Caki2 (cell line): ENCODE data around the gene C17orf107. TPM values are rescaled to one million over a fixed set of nuclear protein-coding genes. Genes with fewer than 3 reads are reported as not detected.
"Not testable (repeated sequence)": the region's sequence is repeated elsewhere in the genome, so short reads cannot be mapped to it uniquely, and the experiment has no call there.

ENCODE experiments used
- DNase-seq: peaks from one replicate; pipeline ENCODE4 v3.0.0-alpha.2; 2015; ENCODE audit warnings: low read depth
- in situ Hi-C: cut with HindIII; loops from 2 replicates; pipeline ENCODE4 v1.10.0; 2016; ENCODE audit warnings: low sequenced_read_pairs, low pct_unique_long_range_greater_than_20kb, mixed read lengths
- total RNA-seq: library from RNA; depleted of rRNA; stranded (reverse); fragments of >200 nt; shearing (Covaris generic); gene quantifications from 2 replicates; pipeline ENCODE4 v1.2.3, GENCODE V29; 2014; ENCODE audit warnings: low replicate concordance

Gene C17orf107
- total RNA-seq, 1 experiment from 2014 or later, result 8.6 TPM

GRCh38 chr17:4896332-4897197 lies 2.8 kb upstream of the C17orf107 start:
- in situ Hi-C loops, result no loop called here
- DNase-seq, result no peak

DNA sequence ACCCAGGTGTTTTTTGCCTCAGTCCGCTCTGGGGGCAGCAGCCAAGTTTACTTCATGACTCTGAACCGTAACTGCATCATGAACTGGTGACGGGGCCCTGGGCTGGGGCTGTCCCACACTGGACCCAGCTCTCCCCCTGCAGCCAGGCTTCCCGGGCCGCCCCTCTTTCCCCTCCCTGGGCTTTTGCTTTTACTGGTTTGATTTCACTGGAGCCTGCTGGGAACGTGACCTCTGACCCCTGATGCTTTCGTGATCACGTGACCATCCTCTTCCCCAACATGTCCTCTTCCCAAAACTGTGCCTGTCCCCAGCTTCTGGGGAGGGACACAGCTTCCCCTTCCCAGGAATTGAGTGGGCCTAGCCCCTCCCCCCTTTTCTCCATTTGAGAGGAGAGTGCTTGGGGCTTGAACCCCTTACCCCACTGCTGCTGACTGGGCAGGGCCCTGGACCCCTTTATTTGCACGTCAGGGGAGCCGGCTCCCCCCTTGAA lies 2.1 kb upstream of the C17orf107 start:
- no peak for DNase-seq
- in situ Hi-C loops, result no loop called here

GRCh38 chr17:4897785-4898184 lies 1.6 kb upstream of the C17orf107 start:
- no peak for DNase-seq
- in situ Hi-C loops, result no loop called here

GRCh38 chr17:4898351-4898750 lies 985 bp upstream of the C17orf107 start:
- DNase-seq, result no peak
- in situ Hi-C loops, result no loop called here

DNA sequence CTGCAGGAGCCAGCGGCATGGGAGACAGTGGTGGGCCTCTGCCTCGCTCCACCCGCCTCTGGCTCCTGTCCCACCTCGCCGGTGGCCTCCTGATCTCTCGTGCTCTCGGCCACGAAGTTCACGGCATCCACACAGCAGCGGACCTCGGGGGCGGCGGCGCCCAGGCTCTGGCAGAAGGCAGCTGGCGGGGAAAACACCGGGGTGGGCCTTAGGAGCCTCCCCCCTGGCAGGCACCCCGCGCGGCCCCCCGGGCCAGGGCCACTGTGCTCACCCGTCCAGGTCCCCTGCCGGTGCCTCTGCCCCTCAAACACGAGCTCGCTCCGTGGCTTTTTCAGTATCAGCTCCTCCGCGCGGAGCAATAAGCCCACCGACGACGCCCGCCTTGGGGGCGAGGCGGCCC lies 409 bp upstream of the C17orf107 start:
- in situ Hi-C loops, result no loop called here
- DNase-seq, result no peak

DNA sequence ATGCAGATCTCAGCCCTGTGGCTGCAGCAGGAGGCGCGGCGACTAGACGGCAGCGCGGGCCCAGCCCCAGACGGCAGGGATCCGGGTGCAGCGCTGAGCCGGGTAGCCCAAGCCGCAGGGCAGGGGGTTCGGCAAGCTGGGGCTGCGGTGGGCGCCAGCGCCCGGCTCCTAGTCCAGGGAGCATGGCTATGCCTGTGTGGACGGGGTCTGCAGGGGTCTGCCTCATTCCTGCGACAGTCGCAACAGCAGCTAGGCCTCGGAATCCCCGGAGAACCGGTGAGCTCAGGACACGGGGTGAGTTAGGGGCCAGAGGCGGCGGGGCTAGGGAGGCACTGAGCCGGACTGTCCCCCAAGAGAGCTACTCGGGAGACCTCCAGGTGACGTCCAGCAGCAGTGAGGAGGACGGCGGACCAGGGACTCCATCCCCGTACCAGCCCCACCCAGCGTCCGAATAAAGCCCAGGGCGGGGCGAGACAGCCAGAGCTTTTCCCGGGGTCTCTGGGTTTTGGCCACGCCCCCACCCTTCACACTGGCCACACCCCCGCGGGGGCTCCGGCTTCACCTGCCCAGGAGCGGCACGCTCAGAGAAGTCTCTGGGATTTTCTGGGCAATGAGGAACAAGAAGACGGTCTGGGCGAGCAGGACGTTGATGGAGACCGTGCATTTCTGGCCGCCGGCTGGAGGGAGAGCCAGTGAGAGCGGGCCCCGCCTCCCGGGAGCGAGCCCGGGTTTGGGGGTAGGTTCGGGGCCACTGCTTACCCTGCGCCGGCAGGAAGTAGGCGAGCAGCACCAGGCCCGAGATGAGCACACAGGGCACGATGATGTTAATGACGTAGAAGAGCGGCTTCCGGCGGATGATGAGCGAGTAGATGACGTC lies 1.1 kb downstream of the C17orf107 start:
- in situ Hi-C loops, result no loop called here
- no peak for DNase-seq

DNA sequence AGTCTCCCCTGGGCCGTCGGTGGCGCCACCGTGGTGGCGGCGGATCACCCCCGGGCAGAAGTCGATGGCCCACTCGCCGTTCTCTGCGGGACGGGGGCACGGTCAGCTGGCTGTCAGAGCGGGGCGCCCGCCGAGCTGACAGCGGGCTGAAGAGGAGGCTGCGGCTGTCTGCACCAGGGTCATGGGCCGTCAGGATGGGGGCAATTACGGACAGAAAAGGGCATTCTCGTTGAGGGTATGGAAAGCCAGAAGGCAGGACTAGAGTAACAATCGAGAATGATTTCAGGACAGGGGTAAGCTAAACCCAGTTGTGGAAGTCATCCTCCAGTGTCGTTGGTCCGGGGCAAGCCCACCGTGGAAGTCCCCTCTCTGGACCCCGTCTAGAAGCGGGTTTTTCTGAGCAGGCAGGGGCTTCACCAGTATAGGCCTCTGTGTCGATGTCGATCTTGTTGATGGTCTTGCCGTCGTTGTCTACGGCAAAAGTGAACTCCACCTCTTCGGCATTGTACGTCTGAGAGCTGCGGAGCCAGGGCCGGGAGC lies 1.8 kb downstream of the C17orf107 start:
- DNase-seq, result no peak
- in situ Hi-C loops, result no loop called here

DNA sequence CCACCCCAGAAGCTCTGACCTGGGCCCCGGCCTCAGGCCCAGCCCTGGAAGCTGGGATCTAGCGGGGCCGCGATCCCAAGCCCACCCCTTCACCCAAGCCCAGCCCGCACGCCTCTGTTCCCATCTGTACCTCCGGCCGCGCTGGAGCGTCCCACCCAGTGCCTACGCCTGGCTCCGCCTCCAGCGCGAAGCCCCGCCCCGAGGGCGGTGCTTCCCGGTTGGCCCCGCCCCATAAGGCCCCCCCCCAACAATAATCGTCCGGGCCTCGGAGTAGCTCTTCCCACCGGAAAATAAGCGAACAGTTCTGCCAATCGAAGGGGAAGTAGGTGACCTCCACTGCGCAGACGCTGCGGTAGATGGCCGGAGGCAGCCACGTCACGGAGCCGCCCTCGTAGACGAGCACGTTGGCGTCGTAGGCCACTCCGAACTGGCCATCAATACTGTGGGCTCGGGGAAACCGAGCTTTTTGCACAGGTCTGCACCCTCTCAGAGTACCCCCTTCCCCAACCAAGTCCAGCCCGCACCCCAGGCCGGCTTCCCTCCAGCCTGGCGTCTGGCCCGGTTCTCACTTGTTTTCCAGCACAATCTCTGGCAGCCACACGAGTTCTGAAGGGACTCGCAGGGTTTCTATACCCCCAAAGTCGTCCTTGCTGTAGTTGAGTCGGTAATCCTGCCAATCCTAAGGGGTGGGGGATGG lies 2.5 kb downstream of the C17orf107 start:
- in situ Hi-C loops, result no loop called here

GRCh38 chr17:4902540-4902939 lies 3.2 kb downstream of the C17orf107 start:
- no peak for DNase-seq
- in situ Hi-C loops, result no loop called here

More for the DNA sequence above, 2.5 kb downstream of the C17orf107 start:
- DNase-seq, result no peak

GRCh38 chr17:4903051-4903818 lies 3.9 kb downstream of the C17orf107 start, which contains the start of gene CHRNE:
Gene CHRNE (minus strand): TSS chr17:4903098. CDS start chr17:4903063, 35 bp downstream.
- peak; percentile 75 for DNase-seq

DNA sequence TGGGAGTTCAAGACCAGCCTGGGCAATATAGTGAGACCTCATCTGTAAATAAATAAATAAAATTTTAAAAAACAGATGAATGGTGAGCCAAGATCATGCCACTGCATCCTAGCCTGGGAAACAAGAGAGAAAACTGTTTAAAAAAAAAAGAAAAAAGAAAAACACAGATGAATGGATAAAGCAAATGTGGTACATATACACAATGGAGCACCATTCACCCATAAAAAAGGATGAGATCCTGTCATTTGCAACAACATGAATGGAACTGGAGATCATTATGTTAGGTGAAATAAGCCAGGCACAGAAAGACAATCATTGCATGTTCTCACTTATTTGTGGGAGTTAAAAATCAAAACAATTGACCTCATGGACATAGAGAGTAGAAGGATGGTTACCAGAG lies 7.3 kb downstream of the C17orf107 start:
- DNase-seq, in situ Hi-C loops: not testable (repeated sequence)

More at GRCh38 chr17:4903051-4903818, 3.9 kb downstream of the C17orf107 start, which contains the start of gene CHRNE:
- in situ Hi-C loops, result no loop called here

GRCh38 chr17:4908301-4908700 lies 9.0 kb downstream of the C17orf107 start:
- DNase-seq, result no peak
- in situ Hi-C loops, result no loop called here

DNA sequence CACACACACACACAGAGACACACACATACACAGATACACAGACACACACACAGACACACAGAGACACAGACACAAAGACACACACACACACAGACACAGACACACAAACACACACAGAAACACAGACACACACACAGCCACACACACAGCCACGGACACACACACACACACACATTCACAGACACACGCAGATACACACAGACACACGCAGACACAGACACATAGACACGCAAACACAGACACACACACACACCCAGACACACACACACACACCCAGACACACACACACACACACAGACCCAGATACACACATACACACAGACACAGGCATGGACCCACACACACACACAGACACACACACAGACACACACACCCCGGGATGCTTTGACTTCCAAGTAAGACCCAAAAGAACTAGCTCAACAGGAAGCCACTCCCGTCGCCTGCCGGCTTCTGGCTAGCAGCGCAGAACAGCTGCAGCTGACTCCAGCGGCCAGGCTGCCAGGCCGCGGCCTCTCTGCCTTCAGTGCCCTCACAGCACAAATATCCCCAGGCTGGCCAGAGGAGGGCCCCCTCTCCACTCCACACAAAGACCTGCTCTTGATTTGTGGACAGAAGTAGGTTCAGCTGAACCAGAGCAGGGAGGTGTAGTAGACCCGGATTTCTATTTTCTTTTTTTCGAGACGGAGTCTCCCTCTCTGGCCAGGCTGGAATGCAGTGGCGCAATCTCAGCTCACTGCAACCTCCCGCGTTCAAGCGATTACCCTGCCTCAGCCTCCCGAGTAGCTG lies 9.6 kb downstream of the C17orf107 start:
- in situ Hi-C loops, result no loop called here
- DNase-seq, result peak; percentile 90

DNA sequence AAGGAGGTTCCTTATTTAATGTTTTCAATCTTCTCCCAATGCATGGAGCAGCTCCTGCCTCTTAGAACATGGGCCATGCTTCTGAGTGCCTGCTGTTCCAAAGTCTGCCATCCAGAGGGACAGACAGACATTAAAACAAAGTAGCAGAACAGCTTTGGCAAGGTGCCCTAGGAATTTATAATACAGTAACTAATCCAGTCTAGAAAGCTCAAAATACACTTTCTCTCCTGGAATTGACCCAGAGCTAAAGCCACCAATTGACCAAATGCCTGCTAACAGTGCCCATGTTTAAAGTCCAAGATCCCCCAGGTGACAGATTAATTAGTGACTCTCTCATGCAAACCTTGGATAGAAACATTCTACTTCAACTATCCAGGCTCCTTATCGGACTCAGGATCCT lies 14.7 kb downstream of the C17orf107 start:
- DNase-seq, result no peak
- in situ Hi-C loops, result no loop called here

GRCh38 chr17:4914551-4914950 lies 15.2 kb downstream of the C17orf107 start:
- DNase-seq, in situ Hi-C loops: not testable (repeated sequence)

- no peak for DNase-seq
- in situ Hi-C loops, result no loop called here
Observed at GRCh38 chr17:4919511-4920047, 20.2 kb downstream of the C17orf107 start.
